Colon (tissue), 2 donors: Measurements from ENCODE around the gene ABCA6.
"Not testable (repeated sequence)": the region's sequence is repeated elsewhere in the genome, so short reads cannot be mapped to it uniquely, and the experiment has no call there.

ENCODE experiments used
- FAIRE-seq: peaks from 2 replicates; lab custom pipeline; 2012; peaks lifted over from hg19 to GRCh38; lab: Jason Lieb, UNC
- donor health status: control.
- donor health status: control.

The ABCA6 gene

DNA sequence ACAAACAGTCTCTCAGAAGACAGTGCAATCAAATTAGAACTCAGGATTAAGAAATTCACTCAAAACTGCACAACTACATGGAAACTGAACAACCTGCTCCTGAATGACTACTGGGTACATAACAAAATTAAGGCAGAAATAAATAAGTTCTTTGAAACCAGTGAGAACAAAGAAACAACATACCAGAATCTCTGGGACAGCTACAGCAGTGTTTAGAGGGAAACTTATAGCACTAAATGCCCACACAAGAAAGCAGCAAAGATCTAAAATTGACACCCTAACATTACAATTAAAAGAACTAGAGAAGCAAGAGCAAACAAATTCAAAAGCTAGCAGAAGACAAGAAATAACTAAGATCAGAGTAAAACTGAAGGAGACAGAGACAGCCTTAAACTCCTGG is 68.3 kb downstream of the ABCA6 start:
- FAIRE-seq: not testable (repeated sequence)

DNA sequence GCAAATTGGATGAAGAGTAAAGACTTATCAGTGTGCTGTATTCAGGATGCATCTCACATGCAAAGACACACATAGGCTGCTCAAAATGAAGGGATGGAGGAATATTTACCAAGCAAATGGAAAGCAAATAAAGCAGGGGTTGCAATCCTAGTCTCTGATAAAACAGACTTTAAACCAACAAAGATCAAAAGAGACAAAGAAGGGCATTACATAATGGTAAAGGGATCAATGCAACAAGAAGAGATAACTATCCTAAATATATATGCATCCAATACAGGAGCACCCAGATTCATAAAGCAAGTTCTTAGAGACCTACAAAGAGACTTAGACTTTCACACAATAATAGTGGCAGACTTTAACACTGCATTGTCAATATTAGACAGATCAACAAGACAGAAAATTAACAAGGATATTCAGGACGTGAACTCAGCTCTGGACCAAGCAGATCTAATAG is 68.9 kb downstream of the ABCA6 start:
- FAIRE-seq: not testable (repeated sequence)

DNA sequence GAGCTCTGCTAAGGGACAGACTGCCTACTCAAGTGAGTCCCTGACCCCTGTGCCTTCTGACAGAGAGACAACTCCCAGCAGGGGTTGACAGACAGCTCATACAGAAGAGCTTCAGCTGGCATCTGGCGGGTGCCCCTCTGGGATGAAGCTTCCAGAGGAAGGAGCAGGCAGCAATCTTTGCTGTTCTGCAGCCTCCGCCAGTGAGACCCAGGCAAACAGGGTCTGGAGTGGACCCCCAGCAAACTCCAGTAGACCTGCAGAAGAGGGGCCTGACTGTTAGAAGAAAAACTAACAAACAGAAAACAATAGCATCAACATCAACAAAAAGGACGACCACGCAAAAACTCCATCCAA is 70.5 kb downstream of the ABCA6 start:
- FAIRE-seq: not testable (repeated sequence)

DNA sequence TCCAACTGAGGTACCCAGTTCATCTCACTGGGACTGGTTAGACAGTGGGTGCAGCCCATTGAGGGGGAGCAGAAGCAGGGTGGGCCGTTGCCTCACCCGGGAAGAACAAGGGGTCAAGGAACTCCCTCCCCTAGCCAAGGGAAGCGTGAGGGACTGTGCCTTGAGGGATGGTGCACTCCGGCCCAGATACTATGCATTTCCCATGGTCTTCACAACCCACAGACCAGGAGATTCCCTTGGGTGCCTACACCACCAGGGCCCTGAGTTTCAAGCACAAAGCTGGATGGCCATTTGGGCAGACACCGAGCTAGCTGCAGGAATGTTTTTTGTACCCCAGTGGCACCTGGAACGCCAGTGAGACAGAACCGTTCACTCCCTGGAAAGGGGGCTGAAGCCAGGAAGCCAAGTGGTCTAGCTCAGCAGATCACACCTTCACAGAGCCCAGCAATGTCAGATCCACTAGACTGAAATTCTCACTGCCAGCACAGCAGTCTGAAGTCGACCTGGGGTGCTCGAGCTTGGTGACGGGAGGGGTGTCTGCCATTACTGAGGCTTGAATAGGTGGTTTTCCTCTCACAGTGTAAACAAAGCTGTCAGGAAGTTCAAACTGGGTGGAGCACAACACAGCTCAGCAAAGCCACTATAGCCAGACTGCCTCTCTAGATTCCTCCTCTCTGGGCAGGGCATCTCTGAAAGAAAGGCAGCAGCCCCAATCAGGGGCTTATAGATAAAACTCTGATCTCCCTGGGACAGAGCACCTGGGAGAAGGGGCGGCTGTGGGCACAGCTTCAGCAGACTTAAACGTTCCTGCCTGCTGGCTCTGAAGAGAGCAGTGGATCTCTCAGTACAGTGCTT is 71.1 kb downstream of the ABCA6 start:
- not testable (repeated sequence) for FAIRE-seq

DNA sequence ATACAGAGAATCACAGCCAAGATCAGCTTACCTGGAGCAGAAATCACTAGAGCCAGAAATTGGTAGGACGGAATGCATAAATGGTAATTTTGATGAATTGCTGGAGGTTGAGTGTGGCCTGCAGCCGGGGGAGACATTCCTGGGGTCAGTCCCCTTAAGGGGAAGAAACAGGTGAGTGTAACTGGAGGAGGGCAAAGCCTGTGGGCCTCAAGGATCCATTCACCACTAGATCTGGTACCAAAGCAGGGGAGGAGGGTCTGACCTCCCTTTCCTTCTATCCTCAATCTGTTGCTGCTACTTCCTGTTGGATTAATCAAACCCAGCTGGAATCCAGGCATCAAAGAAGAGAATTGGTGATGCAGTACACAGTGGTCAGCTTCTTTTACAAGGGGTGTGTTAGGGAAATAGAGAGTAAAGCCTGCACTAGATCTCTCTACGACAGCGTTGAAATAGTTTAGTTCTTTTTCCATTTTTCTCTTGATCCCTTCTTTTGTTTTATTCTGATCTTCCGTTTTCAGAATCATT is 72.4 kb downstream of the ABCA6 start:
- no peak for FAIRE-seq

DNA sequence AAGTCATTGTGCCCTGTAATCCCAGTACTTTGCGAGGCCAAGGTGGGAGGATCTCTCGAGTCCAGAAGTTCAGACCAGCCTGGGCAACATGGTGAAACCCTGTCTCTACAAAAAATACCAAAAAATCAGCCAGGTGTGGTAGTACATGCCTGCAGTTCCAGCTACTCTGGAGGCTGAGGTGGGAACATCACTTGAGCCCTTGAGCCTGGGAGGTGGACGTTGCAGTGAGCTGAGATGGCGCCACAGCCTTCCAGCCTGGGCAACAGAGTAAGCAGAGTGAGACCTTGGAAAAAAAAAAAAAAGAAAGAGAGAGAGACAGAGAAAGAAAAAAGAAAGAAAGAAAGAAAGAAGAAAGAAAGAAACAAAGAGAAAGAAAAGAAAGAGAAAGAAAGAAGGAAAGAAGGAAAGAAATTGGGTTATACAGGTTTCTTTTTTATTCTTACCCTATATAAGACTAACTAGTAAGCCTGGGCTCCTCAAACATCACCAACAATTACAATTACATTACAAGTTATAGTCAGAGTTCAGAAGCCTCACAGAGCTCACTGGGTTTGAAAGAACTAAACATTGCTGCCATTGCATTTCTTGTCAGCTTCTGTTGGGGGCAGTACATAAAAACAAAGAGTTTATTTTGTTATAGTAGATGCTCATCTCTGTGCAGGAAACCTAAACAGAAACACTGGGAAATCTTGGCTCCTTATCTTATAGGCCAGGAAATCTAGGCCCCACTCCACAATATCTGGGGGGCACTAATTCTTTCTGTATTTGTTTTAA is 74.2 kb downstream of the ABCA6 start:
- FAIRE-seq: no peak

DNA sequence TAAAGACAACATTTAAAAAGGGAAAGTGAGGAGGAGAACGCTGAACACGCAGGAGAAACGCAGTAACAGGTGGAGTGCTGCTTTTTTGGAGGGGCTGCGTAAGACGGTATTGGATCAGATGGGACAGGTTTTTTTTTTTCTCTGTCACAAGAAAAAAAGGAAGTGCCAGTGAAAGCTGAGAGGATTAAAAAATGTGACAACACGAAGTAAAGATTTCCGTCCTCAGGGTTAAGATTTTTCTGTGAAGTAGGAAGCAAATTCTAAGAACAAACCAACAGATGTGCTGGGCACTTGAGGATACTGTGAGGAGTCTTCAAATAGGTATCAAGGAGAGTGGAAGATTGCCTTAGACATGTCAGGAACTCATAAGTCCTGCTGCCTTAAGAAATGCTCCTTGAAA is 75.2 kb downstream of the ABCA6 start:
- no peak for FAIRE-seq

DNA sequence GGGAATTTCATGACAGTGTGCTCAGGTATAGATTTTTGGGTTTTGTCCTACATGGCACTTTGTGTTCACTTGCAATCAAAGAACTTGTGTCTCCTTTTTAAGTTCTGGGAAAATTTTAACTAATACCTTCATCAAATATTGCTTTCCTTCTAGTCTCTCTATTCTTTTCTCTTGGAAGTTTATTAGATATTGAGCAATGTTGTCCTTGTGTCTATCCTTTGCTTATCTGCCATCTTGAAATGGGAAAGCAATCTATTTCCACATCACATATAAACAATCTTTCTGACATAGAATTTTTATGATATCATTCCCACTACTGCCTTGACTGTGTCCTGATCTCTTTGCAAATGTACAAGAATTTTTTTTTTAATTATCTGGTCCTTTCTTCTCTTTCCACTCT is 76.6 kb downstream of the ABCA6 start:
- FAIRE-seq: no peak

DNA sequence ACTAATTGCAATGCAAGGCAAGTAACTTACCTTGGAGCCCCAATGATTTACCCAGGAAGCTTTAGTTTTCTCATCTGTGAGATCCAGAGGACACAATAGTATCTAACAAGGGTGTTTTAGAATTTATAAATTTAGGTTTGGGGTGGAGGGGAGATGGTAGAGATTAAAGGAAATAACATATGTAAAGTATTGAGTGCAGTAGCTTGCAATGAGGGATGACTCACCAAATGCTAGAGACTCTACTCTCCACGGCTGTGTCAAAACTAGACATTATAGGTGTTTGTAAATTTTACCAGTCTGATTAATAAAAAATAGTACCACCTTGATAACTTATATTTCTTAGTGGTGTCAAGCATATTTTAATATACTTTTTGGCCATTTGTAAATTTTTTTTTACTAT is 77.2 kb downstream of the ABCA6 start:
- FAIRE-seq: no peak

DNA sequence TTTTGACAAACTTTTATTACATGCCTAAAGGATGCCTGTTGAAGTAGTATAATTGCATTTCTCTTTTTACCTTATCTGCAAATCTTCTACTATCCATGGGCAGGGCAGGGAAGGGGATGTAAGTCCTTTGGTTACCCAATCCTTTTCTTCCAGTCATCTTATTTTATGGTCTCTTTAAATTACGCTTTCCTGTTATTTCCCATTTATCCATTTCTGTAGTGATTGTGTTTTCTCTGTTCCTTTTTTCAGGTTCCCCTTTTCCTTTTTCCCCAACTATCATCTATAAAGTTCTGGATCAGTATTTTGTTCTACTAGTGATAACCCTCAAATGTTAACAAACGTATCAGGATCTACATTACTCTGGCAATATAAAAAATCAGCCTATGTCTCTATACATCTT is 77.7 kb downstream of the ABCA6 start:
- no peak for FAIRE-seq

DNA sequence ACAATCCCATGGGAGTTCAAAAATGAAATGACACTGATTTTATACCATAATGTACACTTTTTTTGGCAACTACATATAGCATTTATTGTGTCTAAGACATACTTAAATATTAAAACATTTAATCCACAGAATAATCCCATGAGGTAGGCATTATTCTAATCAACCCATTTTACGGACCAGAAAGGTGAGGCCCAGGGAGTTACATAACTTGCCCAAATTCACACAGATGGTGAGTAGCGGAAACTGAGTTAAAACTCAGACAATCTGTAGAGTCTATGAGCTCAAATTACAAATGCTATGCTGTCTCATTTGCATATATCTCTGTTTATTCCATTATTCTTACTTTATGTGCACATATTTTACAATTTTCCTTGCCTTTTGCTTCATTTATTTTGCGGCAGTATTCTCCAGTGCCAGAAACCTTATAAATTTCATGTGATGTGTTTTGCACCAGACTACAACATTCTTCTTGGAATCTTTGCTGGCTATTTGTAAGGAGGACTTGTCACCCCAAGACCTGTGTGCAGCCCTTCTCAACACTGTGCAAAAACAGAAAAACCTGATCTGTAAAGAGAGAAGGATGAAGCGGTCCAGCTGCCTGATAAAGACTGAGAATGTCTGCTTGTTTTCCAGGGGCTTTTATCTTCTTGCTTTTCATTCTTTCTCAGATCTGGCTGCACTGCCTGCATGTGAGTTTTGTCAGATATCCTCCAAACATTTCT is 78.7 kb downstream of the ABCA6 start:
- no peak for FAIRE-seq

DNA sequence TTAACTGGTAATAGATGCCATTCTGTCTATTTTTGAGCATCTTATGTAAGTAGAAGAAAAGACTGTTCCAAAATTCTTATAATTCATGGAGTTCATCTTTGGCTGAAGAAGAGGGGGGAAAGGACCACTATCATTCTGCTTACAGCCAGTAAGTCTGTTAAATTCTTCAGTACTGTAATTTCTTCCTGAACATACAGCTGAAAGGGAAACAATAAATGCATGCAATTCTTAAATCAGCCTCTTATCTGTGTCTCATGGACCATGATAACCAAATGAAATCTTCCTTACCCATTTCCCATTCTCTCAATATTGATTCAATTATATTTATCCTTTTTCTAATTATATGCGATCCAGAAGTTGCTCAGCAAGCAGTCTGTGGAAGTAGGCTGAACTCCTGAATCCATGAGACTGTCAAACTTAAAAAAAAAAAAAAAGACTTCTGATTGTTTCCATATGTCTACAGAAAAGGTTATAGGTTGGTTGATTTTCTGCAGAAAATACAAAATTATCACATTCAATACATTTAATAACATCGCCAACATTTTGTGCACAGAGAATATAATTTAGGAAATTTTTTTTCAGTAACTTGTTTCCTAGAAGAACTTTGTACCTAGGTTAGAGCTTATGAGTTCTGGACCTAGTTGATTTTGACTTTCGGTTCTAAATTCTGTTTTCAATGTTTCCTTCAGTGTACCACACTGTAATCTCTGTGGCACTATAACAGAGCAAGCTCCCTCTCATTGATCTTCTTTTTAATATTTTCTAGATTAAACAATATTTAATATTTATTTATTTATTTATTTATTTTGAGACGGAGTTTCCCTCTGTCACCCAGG is 79.8 kb downstream of the ABCA6 start:
- FAIRE-seq: no peak

DNA sequence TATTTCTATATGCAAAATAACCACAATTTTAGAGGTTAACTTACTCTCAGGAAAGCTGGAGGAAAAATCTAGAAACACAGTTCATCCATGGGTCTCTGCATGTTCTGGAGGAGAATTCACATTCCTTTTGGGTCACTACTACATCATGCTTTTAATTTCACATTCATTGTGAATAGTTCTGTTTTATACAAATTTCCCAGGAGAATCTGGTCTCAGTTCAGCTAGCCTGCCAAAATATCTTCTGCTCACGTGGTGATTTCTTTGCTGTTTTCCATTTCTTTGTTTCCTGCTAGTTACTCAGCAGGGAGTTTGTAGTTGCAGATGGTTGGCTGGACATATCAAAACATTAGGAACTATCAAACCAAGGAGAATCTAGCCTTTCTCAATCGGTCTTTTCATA is 80.9 kb downstream of the ABCA6 start, which contains the start of gene ABCA9:
TSS of gene ABCA9 (minus strand) at position 106 of the 400 bp plus-strand sequence. CDS start 9,801 bp downstream, outside the sequence.
- FAIRE-seq: no peak

DNA sequence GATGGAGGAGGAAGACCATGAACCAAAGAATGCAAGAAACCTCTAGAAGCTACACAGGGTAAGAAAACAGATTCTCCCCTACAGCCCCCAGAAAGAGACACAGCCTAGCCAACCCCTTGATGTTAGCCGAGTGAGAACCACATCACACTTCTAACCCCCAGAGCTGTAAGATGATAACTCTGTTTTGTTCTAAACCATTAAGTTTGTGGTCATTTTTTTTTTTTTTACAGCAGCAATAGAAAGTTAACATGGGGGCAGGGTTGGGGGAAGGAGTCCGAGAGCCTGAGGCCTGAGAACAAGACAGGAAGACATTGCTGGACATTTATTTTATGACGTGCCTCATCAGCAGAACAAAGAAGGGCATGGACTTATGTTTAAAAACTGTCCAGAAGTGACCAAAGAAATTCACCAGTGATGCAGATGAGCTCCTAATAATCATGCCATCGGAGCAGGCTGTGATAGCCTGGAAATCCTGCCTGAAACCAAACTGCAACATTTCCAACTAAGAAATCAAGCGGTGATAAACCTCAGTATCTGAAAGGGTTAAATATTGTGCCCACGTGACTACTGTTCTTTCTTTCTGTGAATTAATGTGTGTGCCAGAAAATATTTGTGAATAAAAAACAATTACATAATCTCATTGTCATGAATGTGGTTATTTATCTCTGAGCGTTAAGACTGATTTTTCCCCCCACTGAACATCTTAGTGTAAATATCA is 82.1 kb downstream of the ABCA6 start:
- FAIRE-seq: no peak

DNA sequence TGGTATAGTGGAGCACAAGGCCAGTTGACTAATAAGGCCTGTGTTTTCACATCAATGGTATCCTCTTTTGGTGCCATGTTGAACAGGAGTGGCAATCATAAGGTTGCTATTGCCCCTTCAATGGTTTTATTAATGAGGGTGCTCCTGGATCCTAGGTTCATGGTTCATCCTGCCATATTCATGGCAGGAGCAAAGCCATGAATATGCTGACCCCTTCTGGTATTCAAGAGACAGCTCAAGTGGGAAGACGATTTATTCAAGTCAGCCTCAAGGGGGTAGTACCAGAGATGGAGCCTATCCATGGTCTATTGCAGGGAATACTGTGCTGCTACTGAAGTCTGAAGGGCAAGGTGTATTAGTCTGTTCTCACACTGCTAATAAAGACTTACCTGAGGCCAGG is 83.5 kb downstream of the ABCA6 start:
- FAIRE-seq: no peak

DNA sequence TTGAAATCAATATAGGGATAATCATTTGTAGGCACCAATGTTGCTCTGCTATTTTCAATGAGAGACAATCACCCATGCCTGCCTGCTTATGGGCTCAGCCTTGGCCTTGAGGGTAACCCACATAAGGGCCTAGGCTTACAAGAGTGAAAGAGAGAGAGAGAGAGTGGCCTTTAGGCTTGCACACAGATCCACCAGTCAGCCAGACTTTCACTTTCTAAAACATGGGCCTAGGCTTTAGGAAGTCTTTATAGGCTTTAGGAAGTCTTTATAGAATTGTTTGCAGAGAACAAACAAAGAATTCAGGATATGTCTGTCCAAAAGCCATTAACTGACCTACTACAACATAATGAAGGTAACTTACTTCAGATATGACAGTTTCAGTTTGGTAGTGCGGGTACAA is 84.4 kb downstream of the ABCA6 start:
- FAIRE-seq: no peak

DNA sequence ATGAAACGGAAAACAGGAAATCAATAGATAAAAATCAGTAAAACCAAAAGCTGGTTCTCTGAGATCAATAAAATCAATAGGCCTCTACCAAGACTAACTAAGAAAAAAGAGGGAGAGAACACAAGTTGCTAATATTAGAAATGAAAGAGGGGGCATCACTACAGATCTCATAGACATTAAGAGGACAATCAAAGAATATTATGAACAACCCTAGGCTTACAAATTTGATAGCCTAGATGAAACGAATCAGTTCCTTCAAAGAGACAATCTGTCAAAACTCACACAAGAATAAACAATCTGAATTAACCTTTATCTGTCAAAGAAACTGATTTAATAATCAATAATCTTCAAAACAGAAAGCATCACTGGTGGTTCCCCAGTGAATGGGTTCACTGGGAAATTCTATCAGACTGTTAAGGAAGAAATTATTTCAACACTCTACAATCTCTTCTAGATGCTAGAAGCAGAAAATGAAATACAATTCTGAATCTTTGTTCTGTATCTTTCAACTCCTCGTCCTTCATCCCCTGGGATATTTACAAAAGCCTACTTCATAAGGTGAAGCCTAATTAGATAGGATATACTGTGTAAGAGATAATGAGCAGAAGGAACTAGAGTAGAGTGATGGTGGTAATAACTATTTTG is 85.4 kb downstream of the ABCA6 start:
- FAIRE-seq: no peak

DNA sequence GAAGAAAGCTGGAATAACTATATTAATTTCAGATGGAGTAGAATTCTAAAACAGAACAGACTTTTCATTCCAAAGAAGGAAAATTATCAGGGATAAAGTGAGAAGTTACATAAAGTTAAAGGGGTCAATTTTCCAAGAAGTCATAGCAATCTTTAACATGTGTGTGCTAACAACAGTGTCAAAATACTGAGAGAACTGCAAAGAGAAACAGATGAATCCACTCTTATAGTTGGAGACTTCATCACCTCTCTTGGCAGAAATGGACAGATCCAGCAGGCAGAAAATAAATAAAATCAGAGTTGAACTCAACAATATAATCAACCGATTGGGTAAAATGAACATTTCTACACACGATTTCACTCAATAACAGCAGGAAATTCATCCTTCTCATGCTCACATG is 86.4 kb downstream of the ABCA6 start:
- no peak for FAIRE-seq

DNA sequence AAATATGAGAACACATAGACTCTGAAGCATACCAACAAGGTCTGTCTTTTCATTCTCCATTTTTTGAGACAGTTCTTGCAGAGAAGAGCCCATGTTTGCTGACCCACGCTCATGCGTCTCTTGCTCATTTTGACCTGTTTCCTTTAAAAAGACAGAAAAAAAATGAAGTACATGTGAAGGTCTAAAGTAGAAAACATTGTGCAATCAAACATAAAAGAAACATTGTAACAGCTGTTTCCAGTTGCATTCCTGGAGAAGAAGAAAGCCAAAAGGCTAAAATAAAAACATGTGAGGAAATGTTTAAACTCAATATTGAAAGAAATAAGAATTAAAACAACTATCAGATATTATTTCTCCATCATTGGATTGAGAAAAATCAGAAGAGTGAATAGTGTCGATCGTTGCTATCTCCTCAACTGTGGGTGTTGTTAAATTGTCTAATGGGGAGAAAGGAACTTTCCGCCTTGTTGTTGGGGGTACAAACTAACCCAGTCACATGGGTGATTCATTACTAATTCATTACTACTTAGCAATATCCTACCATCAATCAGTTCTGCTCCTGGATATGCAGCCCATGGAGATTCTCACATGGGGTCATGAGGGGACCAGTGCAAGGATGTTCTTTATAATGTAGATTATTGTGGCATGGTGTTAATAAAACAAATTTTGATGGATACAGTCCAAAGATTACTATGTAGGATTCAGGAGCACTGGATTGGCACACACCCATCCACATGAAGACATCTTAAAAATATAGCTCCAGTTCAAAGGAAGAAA is 90.5 kb downstream of the ABCA6 start:
- no peak for FAIRE-seq

DNA sequence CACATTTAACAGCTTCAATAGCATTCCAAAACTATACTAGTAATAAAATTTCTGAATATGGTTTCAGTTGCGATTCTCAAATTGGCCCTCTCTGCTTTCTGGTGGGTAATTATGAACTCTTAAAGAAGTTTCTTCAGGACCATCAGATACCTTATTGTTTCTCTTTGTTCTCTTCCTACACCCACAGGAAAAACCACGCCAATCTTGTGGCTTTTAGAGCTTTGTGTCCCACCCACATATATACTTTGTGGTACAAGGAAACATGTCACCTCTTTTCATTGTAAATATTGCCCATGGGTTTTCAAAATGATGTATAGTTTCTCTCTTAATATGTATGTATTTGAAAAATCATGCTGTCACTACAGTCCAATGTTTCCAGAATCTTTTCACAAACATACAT is 93.1 kb downstream of the ABCA6 start:
- no peak for FAIRE-seq
